Body of pancreas (tissue), 4 donors: ENCODE results near the gene RNU5D-1.

ENCODE experiments used
- POLR2A ChIP-seq, 3 donors: fragments of 450-650 bp; IDR thresholded peaks; one replicate each; pipeline ENCODE4 v1.6.1; 2016; ENCODE audit warnings: antibody characterized with exemption in 3 of 3, mild to moderate bottlenecking in 2 of 3
- TF ChIP-seq, protein P1 (sequence below), 7 experiments: fragments of 450-650 bp in 4 of 7; fragments of 200-600 bp in 3 of 7; sonication (generic) in 3 of 7; IDR thresholded peaks; one replicate each; pipeline ENCODE4 v1.5.1; 2016 to 2019; ENCODE audit warnings: antibody characterized with exemption in 7 of 7

DNA sequence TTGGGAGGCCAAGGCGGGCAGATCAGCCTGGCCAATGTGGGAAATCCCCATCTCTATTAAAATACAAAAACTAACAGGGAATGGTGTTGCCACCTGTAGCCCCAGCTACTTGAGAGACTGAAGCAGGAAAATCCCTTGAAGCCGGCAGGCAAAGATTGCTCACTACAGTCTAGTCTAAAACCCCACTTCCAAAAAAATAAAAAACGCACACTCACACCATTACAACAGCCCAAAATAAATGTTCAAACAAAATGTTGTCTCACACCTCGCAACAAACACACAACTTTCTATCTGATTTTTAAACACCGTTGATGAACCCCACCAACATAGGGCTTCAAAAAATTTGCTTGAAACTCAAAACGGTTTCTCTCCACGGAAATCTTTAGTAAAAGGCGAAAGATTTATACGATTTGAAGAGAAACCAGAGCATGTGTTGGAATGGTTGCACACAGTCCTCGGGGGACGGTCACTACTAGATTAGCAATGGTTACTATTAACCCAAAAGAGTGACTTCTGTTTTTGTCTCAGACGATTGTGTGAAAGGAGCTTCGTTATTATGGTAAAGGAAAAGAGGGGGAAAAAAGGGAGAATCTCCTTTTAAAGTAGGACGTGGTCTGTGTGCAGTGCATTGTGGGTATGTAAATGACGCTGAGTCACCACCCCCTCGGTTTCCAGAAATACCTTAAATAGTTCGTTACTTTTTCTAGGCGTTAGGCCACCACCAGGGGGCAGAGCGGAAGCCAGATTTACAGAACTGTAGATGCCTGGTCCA is at the start of gene RNU5D-1:
- TF ChIP-seq, protein P1, sequence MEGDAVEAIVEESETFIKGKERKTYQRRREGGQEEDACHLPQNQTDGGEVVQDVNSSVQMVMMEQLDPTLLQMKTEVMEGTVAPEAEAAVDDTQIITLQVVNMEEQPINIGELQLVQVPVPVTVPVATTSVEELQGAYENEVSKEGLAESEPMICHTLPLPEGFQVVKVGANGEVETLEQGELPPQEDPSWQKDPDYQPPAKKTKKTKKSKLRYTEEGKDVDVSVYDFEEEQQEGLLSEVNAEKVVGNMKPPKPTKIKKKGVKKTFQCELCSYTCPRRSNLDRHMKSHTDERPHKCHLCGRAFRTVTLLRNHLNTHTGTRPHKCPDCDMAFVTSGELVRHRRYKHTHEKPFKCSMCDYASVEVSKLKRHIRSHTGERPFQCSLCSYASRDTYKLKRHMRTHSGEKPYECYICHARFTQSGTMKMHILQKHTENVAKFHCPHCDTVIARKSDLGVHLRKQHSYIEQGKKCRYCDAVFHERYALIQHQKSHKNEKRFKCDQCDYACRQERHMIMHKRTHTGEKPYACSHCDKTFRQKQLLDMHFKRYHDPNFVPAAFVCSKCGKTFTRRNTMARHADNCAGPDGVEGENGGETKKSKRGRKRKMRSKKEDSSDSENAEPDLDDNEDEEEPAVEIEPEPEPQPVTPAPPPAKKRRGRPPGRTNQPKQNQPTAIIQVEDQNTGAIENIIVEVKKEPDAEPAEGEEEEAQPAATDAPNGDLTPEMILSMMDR (IDR thresholded peaks at IDR 0.05) = peak; percentile 60 to 96 (median 90)
- peak; percentile 86 to 100 (median 100) for TF ChIP-seq POLR2A (IDR thresholded peaks at IDR 0.05)
